SK-N-SH (cell line): ENCODE measurements around the gene B3GALNT1.

Experiments
- EP300 ChIP-seq, 2 experiments: IDR thresholded peaks; 2 replicates each; pipeline versions ENCODE4 v1.4.0 to v1.6.1; 2012; ENCODE audit warnings: borderline replicate concordance in 1 of 2, low read depth in 1 of 2, low read length in 1 of 2
- EZH2phosphoT487 ChIP-seq: fragments of 200-600 bp; sonication (generic); IDR thresholded peaks from 2 replicates; pipeline ENCODE4 v1.6.1; 2017; ENCODE audit warnings: low read depth, mixed run types, mild to moderate bottlenecking, antibody characterized with exemption, moderate library complexity, borderline replicate concordance
- MEF2A ChIP-seq: IDR thresholded peaks from 2 replicates; pipeline ENCODE4 v1.4.0; 2012; ENCODE audit warnings: low read depth, borderline replicate concordance
- POLR2AphosphoS5 ChIP-seq: IDR thresholded peaks from 2 replicates; pipeline ENCODE4 v1.6.1; 2012; ENCODE audit warnings: low read depth, low read length
- RFX5 ChIP-seq: IDR thresholded peaks from 2 replicates; pipeline ENCODE4 v1.6.1; 2012; ENCODE audit warnings: mild to moderate bottlenecking, improper control_type of control experiment, low read length
- YY1 ChIP-seq: IDR thresholded peaks from 2 replicates; pipeline ENCODE4 v1.4.0; 2012; ENCODE audit warnings: low read depth, mild to moderate bottlenecking
- TF ChIP-seq, protein P1 (sequence below): fragments of 200-600 bp; sonication (generic); IDR thresholded peaks from 2 replicates; pipeline ENCODE4 v1.6.1; 2017; ENCODE audit warnings: antibody characterized with exemption, mild to moderate bottlenecking, moderate library complexity
- TF ChIP-seq, protein P2 (sequence below): IDR thresholded peaks from 2 replicates; pipeline ENCODE4 v1.4.0; 2012; ENCODE audit warnings: low read depth, borderline replicate concordance
- TF ChIP-seq, protein P3 (sequence below): fragments of 150-350 bp; IDR thresholded peaks from 2 replicates; pipeline ENCODE4 v1.6.1; 2017; ENCODE audit warnings: antibody characterized with exemption, low read length, low read depth, borderline replicate concordance

DNA sequence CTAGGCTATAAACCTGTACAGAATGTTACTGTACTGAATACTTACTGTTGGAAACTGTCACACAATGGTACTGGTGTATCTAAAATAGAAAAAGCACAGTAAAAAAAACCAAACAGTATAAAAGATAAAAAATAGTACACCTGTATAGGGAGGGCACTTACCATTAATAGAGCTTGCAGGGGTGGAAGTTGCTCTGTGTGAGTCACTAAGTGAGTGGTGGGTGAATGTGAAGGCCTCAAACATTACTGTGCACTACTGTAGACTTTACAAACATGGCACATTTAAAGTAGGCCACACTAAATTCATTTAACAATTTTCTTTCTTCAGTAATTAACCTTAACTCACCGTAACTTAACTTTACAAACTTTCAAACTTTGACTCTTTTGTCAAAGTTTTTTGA, 22.0 kb downstream of the B3GALNT1 start:
- TF ChIP-seq, protein P1, sequence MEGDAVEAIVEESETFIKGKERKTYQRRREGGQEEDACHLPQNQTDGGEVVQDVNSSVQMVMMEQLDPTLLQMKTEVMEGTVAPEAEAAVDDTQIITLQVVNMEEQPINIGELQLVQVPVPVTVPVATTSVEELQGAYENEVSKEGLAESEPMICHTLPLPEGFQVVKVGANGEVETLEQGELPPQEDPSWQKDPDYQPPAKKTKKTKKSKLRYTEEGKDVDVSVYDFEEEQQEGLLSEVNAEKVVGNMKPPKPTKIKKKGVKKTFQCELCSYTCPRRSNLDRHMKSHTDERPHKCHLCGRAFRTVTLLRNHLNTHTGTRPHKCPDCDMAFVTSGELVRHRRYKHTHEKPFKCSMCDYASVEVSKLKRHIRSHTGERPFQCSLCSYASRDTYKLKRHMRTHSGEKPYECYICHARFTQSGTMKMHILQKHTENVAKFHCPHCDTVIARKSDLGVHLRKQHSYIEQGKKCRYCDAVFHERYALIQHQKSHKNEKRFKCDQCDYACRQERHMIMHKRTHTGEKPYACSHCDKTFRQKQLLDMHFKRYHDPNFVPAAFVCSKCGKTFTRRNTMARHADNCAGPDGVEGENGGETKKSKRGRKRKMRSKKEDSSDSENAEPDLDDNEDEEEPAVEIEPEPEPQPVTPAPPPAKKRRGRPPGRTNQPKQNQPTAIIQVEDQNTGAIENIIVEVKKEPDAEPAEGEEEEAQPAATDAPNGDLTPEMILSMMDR, result no peak
- TF ChIP-seq EZH2phosphoT487, result no peak
- no peak for TF ChIP-seq POLR2AphosphoS5
- TF ChIP-seq RFX5, result no peak
- TF ChIP-seq EP300 (IDR thresholded peaks at IDR 0.05; ENCODE audit: borderline replicate concordance in 1 of 2, low read depth in 1 of 2, low read length in 1 of 2), result no peak
- TF ChIP-seq, protein P2, sequence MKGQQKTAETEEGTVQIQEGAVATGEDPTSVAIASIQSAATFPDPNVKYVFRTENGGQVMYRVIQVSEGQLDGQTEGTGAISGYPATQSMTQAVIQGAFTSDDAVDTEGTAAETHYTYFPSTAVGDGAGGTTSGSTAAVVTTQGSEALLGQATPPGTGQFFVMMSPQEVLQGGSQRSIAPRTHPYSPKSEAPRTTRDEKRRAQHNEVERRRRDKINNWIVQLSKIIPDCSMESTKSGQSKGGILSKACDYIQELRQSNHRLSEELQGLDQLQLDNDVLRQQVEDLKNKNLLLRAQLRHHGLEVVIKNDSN, result no peak
- TF ChIP-seq, protein P3, sequence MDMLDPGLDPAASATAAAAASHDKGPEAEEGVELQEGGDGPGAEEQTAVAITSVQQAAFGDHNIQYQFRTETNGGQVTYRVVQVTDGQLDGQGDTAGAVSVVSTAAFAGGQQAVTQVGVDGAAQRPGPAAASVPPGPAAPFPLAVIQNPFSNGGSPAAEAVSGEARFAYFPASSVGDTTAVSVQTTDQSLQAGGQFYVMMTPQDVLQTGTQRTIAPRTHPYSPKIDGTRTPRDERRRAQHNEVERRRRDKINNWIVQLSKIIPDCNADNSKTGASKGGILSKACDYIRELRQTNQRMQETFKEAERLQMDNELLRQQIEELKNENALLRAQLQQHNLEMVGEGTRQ, result no peak
- TF ChIP-seq YY1, result no peak
- TF ChIP-seq MEF2A, result no peak
